ENCODE results near the gene STAMBPL1.

Gene STAMBPL1

DNA sequence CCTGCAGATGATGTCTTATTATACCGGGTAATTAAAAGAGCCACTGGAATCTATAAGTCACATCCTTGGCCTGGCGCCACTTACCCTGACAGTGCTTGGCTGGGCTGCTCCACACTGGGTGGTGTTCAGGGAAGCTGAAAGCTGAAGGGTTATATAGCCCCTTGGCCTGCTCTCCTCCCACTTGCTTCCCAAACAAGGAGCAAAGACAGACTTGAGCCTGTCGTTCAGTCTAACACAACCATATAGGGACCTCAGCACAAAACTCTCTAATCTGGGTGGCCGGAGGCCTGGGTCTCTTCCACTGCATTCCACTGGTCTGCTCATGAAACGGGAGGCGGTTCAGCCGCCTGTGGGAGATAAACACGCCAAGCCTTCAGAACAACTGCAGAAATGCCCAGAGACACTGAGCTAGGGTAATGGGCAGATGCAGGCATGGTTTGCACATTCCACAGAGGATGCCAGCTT is 72.6 kb downstream of the STAMBPL1 start, which contains the start of gene ACTA2:
Gene ACTA2, minus strand, starts transcription at position 127 of the 465 bp plus-strand sequence. CDS start 3,843 bp downstream, outside the sequence.
- no peak for FAIRE-seq
- no peak for TF ChIP-seq POU2F2 (IDR thresholded peaks at IDR 0.05; ENCODE audit: low read depth, low read length)
- TF ChIP-seq POLR2A (IDR thresholded peaks at IDR 0.05; ENCODE audit: low read depth, low read length), result no peak
- TF ChIP-seq TAF1 (IDR thresholded peaks at IDR 0.05; ENCODE audit: low read depth, low read length), result no peak
- no peak for TF ChIP-seq SPI1 (IDR thresholded peaks at IDR 0.05; ENCODE audit: low read depth, low read length)
- no peak for TF ChIP-seq POLR2AphosphoS5 (IDR thresholded peaks at IDR 0.05; ENCODE audit: low read depth, low read length)
- no peak for TF ChIP-seq PAX5 (IDR thresholded peaks at IDR 0.05; ENCODE audit: insufficient read depth, low read length, severe bottlenecking)

DNA sequence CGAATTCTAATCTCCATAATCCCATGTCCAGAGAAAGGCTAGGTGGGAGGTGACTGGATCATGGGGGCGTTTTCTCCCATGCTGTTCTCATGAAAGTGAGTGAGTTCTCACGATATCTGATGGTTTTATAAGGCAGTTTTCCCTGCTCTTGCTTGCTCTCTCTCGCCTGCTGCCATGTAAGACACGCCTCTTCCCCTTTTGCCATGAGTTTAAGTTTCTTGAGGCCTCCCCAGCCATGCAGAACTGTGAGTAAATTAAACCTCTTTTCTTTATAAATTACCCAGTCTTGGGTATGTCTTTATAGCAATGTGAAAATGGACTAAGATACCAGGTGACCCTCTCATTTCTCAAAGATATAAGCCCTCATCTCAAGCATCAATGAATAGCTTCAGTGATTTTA is 73.6 kb downstream of the STAMBPL1 start:
- DNase-seq (ENCODE audit: insufficient read length, low spot score) (no peak), FAIRE-seq (no peak)
- TF ChIP-seq POLR2AphosphoS5 (IDR thresholded peaks at IDR 0.05; ENCODE audit: low read depth, low read length), result no peak
- TF ChIP-seq POU2F2 (IDR thresholded peaks at IDR 0.05; ENCODE audit: low read depth, low read length), result no peak
- TF ChIP-seq SPI1 (IDR thresholded peaks at IDR 0.05; ENCODE audit: low read depth, low read length), result no peak
- TF ChIP-seq TAF1 (IDR thresholded peaks at IDR 0.05; ENCODE audit: low read depth, low read length), result no peak
- TF ChIP-seq PAX5 (IDR thresholded peaks at IDR 0.05; ENCODE audit: insufficient read depth, low read length, severe bottlenecking), result no peak
- no peak for TF ChIP-seq POLR2A (IDR thresholded peaks at IDR 0.05; ENCODE audit: low read depth, low read length)

More for the DNA sequence above, 72.6 kb downstream of the STAMBPL1 start, which contains the start of gene ACTA2:
- DNase-seq (ENCODE audit: insufficient read length, low spot score), result no peak

DNA sequence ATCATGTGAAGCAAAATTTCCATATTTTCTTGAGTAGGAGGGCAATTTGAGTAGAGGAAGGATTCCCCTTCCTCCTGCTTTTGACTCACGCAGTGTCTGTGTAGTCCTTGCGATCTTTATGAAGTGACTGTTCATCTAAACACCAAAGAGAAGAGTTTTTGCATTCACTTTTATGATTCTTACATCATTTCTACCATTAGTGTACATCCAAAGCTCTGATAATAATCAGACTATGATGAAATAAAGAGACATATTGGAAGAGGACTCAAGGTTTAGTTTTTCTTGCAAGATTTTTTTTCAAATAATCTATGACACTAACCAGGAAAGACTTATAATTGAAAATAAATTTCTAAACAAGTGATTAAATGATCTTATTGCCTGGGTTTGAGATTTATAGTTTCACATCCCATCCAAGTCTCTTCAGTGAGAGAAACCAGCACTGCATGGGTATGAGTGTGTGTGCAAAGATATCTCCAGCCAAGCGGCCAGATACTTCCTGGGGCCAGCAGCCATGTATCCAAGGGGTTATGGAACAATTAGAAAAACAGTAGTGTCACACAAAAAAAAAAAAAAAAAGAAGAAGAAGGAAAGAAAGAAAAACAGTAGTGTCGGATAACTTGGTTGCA is 74.5 kb downstream of the STAMBPL1 start:
- TF ChIP-seq POLR2A (IDR thresholded peaks at IDR 0.05; ENCODE audit: low read depth, low read length) (no peak), SPI1 (IDR thresholded peaks at IDR 0.05; ENCODE audit: low read depth, low read length) (no peak), POU2F2 (IDR thresholded peaks at IDR 0.05; ENCODE audit: low read depth, low read length) (no peak), PAX5 (IDR thresholded peaks at IDR 0.05; ENCODE audit: insufficient read depth, low read length, severe bottlenecking) (no peak), POLR2AphosphoS5 (IDR thresholded peaks at IDR 0.05; ENCODE audit: low read depth, low read length) (no peak), TAF1 (IDR thresholded peaks at IDR 0.05; ENCODE audit: low read depth, low read length) (no peak)
- DNase-seq (ENCODE audit: insufficient read length, low spot score) (no peak), FAIRE-seq (no peak)

- FAIRE-seq, result no peak
- TF ChIP-seq PAX5 (IDR thresholded peaks at IDR 0.05; ENCODE audit: insufficient read depth, low read length, severe bottlenecking) (no peak), TAF1 (IDR thresholded peaks at IDR 0.05; ENCODE audit: low read depth, low read length) (no peak), POLR2AphosphoS5 (IDR thresholded peaks at IDR 0.05; ENCODE audit: low read depth, low read length) (no peak), SPI1 (IDR thresholded peaks at IDR 0.05; ENCODE audit: low read depth, low read length) (no peak), POLR2A (IDR thresholded peaks at IDR 0.05; ENCODE audit: low read depth, low read length) (no peak), POU2F2 (IDR thresholded peaks at IDR 0.05; ENCODE audit: low read depth, low read length) (no peak)
- no peak for DNase-seq (ENCODE audit: insufficient read length, low spot score)
Observed at GRCh38 chr10:88957381-88957780, 77.3 kb downstream of the STAMBPL1 start.

DNA sequence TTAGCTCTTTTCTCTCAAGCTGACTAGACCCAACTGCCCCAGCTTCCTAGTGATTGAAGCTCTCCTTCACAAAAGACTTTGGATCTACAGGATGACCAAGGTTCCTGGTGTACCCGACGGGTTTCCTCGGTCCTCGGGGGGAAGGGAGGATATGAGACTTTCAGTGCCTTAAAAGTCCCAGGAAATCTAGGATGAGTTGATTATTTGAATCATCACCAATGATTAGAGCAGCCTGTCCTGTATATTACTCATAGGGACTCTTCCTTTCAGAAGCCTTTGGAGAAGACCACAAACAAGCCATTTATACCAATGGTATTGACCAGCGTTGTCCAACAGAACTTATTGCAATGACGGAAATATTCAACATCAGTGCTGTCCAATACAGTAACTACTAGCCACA is 78.7 kb downstream of the STAMBPL1 start:
- DNase-seq (ENCODE audit: insufficient read length, low spot score) (no peak), FAIRE-seq (no peak)
- TF ChIP-seq POLR2AphosphoS5 (IDR thresholded peaks at IDR 0.05; ENCODE audit: low read depth, low read length), result no peak
- TF ChIP-seq POU2F2 (IDR thresholded peaks at IDR 0.05; ENCODE audit: low read depth, low read length), result no peak
- no peak for TF ChIP-seq SPI1 (IDR thresholded peaks at IDR 0.05; ENCODE audit: low read depth, low read length)
- no peak for TF ChIP-seq TAF1 (IDR thresholded peaks at IDR 0.05; ENCODE audit: low read depth, low read length)
- TF ChIP-seq POLR2A (IDR thresholded peaks at IDR 0.05; ENCODE audit: low read depth, low read length), result no peak
- no peak for TF ChIP-seq PAX5 (IDR thresholded peaks at IDR 0.05; ENCODE audit: insufficient read depth, low read length, severe bottlenecking)

GRCh38 chr10:88960802-88961201 is 80.8 kb downstream of the STAMBPL1 start:
- peak; percentile 23 for FAIRE-seq
- no peak for TF ChIP-seq POU2F2 (IDR thresholded peaks at IDR 0.05; ENCODE audit: low read depth, low read length)
- TF ChIP-seq POLR2A (IDR thresholded peaks at IDR 0.05; ENCODE audit: low read depth, low read length), result no peak
- no peak for TF ChIP-seq TAF1 (IDR thresholded peaks at IDR 0.05; ENCODE audit: low read depth, low read length)
- no peak for TF ChIP-seq PAX5 (IDR thresholded peaks at IDR 0.05; ENCODE audit: insufficient read depth, low read length, severe bottlenecking)
- no peak for TF ChIP-seq SPI1 (IDR thresholded peaks at IDR 0.05; ENCODE audit: low read depth, low read length)
- TF ChIP-seq POLR2AphosphoS5 (IDR thresholded peaks at IDR 0.05; ENCODE audit: low read depth, low read length), result no peak

GRCh38 chr10:88961266-88961665 is 81.2 kb downstream of the STAMBPL1 start:
- FAIRE-seq, result peak; percentile 13
- TF ChIP-seq TAF1 (IDR thresholded peaks at IDR 0.05; ENCODE audit: low read depth, low read length), result no peak
- no peak for TF ChIP-seq PAX5 (IDR thresholded peaks at IDR 0.05; ENCODE audit: insufficient read depth, low read length, severe bottlenecking)
- no peak for TF ChIP-seq POU2F2 (IDR thresholded peaks at IDR 0.05; ENCODE audit: low read depth, low read length)
- no peak for TF ChIP-seq POLR2A (IDR thresholded peaks at IDR 0.05; ENCODE audit: low read depth, low read length)
- TF ChIP-seq SPI1 (IDR thresholded peaks at IDR 0.05; ENCODE audit: low read depth, low read length), result no peak
- no peak for TF ChIP-seq POLR2AphosphoS5 (IDR thresholded peaks at IDR 0.05; ENCODE audit: low read depth, low read length)
- DNase-seq (ENCODE audit: insufficient read length, low spot score), result no peak

More at GRCh38 chr10:88960802-88961201, 80.8 kb downstream of the STAMBPL1 start:
- DNase-seq (ENCODE audit: insufficient read length, low spot score), result no peak

DNA sequence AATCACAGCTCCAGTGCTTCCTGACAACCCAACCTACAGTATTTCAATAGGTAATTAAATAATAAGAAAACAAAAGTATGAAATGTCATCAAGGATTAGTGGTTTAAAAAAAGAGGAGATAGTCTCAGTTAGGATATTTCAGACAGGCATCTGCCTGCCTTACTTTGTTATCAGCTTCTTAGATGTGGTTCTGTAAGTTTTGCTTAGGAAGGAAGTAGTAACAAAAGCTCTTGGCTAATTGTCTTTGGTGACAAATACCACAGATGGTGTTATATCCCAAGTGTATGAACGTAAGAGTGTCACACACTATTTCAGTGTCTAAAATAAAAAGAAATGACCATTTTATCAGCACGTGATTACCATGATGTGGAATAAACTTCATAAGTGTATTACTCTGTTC is 82.3 kb downstream of the STAMBPL1 start:
- TF ChIP-seq POU2F2 (IDR thresholded peaks at IDR 0.05; ENCODE audit: low read depth, low read length) (no peak), POLR2A (IDR thresholded peaks at IDR 0.05; ENCODE audit: low read depth, low read length) (no peak), TAF1 (IDR thresholded peaks at IDR 0.05; ENCODE audit: low read depth, low read length) (no peak), POLR2AphosphoS5 (IDR thresholded peaks at IDR 0.05; ENCODE audit: low read depth, low read length) (no peak), PAX5 (IDR thresholded peaks at IDR 0.05; ENCODE audit: insufficient read depth, low read length, severe bottlenecking) (no peak), SPI1 (IDR thresholded peaks at IDR 0.05; ENCODE audit: low read depth, low read length) (no peak)
- DNase-seq (ENCODE audit: insufficient read length, low spot score), result no peak
- peak; percentile 41 for FAIRE-seq

DNA sequence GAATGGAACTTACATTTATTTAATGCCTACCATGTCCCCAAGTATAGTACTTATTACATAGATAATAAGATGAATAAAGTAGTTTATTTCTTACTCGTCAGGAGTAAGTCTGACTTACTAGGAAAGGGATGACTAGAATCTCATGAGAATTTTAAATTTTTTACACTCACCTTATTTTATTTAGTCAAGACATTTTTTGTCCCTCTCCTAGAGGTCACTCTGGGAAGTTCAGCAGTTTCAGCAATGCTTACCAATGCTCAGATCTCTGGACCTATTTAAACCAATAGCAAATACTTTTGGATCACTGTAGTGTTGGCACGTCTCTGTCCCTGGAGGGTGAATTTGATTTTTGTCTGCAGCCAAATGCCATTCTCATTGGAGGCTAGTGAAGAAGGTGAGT is 83.3 kb downstream of the STAMBPL1 start:
- FAIRE-seq (no peak), DNase-seq (ENCODE audit: insufficient read length, low spot score) (no peak)
- TF ChIP-seq POU2F2 (IDR thresholded peaks at IDR 0.05; ENCODE audit: low read depth, low read length) (no peak), SPI1 (IDR thresholded peaks at IDR 0.05; ENCODE audit: low read depth, low read length) (no peak)

Data from GM12891 (cell line).